Mesenchymal stem cell (in vitro differentiated cells and primary cell): ENCODE measurements around the gene SLC5A6.

Experiments used
- DNase-seq: peaks from one replicate; pipeline ENCODE4 v3.0.0-alpha.2; 2013
- H2AFZ ChIP-seq: one replicate; pipeline ENCODE4 v1.6.1; 2013; ENCODE audit warnings: low read depth, mild to moderate bottlenecking, control low read depth, inconsistent platforms, low read length, moderate library complexity
- H2AK5ac ChIP-seq: 2 replicates; pipeline ENCODE4 v1.6.1; 2013; ENCODE audit warnings: low read length, moderate library complexity, mild to moderate bottlenecking, inconsistent platforms; ENCODE audit not compliant: severe bottlenecking
- H2BK120ac ChIP-seq: one replicate; pipeline ENCODE4 v1.6.1; 2013; ENCODE audit warnings: low read depth, mild to moderate bottlenecking, inconsistent platforms, low read length, moderate library complexity
- H2BK12ac ChIP-seq, 2 experiments: one replicate each; pipeline ENCODE4 v1.6.1; 2013; ENCODE audit warnings: inconsistent platforms in 2 of 2, low read length in 2 of 2, mild to moderate bottlenecking in 2 of 2, moderate library complexity in 2 of 2, control low read depth in 1 of 2
- H2BK15ac ChIP-seq: one replicate; pipeline ENCODE4 v1.6.1; 2013; ENCODE audit warnings: mild to moderate bottlenecking, low read depth, inconsistent platforms; ENCODE audit not compliant: poor library complexity, severe bottlenecking
- H2BK5ac ChIP-seq: 2 replicates; pipeline ENCODE4 v1.6.1; 2013; ENCODE audit warnings: low read depth, mild to moderate bottlenecking, low read length, control low read depth, inconsistent platforms; ENCODE audit not compliant: poor library complexity, severe bottlenecking
- H3K14ac ChIP-seq, 2 experiments: one replicate each; pipeline ENCODE4 v1.6.1; 2013; ENCODE audit warnings: inconsistent platforms in 2 of 2, low read length in 2 of 2, control low read depth in 1 of 2, mild to moderate bottlenecking in 1 of 2, moderate library complexity in 1 of 2
- H3K18ac ChIP-seq, 2 experiments: one replicate each; pipeline ENCODE4 v1.6.1; 2013; ENCODE audit warnings: inconsistent platforms in 2 of 2, low read length in 2 of 2, control low read depth in 1 of 2, low read depth in 1 of 2, mild to moderate bottlenecking in 1 of 2
- H3K23ac ChIP-seq, 2 experiments: one replicate each; pipeline ENCODE4 v1.6.1; 2013; ENCODE audit warnings: inconsistent platforms in 2 of 2, low read length in 2 of 2, mild to moderate bottlenecking in 2 of 2, moderate library complexity in 2 of 2, control low read depth in 1 of 2
- H3K27ac ChIP-seq: 2 replicates; pipeline ENCODE4 v1.5.1; 2013; ENCODE audit warnings: mild to moderate bottlenecking, moderate library complexity, low read length, control low read depth, inconsistent platforms; ENCODE audit not compliant: poor library complexity, severe bottlenecking
- H3K27me3 ChIP-seq, 2 experiments: 2 replicates each; pipeline versions ENCODE4 v1.6.1 to v1.7.0; 2013; ENCODE audit warnings: low read length in 2 of 2, mild to moderate bottlenecking in 2 of 2, moderate library complexity in 2 of 2, control low read depth in 1 of 2, inconsistent platforms in 1 of 2; ENCODE audit not compliant: control insufficient read depth in 1 of 2, insufficient read depth in 1 of 2
- H3K36me3 ChIP-seq, 2 experiments: 2 replicates each; pipeline versions ENCODE4 v1.6.1 to v1.7.0; 2013; ENCODE audit warnings: low read length in 2 of 2, control low read depth in 1 of 2, inconsistent platforms in 1 of 2, low read depth in 1 of 2, mild to moderate bottlenecking in 1 of 2; ENCODE audit not compliant: insufficient read depth in 2 of 2, control insufficient read depth in 1 of 2
- H3K4ac ChIP-seq, 2 experiments: one replicate each; pipeline ENCODE4 v1.6.1; 2013; ENCODE audit warnings: inconsistent platforms in 2 of 2, low read length in 2 of 2, mild to moderate bottlenecking in 2 of 2, moderate library complexity in 2 of 2, control low read depth in 1 of 2, low read depth in 1 of 2
- H3K4me1 ChIP-seq: 2 replicates; pipeline ENCODE4 v1.6.1; 2013; ENCODE audit warnings: low read depth, low read length, control low read depth; ENCODE audit not compliant: control insufficient read depth, insufficient read depth
- H3K4me2 ChIP-seq: 2 replicates; pipeline ENCODE4 v1.6.1; 2013; ENCODE audit warnings: low read length, mild to moderate bottlenecking, inconsistent platforms; ENCODE audit not compliant: poor library complexity, severe bottlenecking
- H3K4me3 ChIP-seq, 2 experiments: 2 replicates each; pipeline versions ENCODE4 v1.5.1 to v1.7.0; 2013; ENCODE audit warnings: low read length in 2 of 2, mild to moderate bottlenecking in 2 of 2, control low read depth in 1 of 2, low read depth in 1 of 2; ENCODE audit not compliant: insufficient read depth in 1 of 2
- H3K79me1 ChIP-seq: replicated peaks from 2 replicates; pipeline ENCODE4 v1.6.1; 2013; ENCODE audit warnings: mild to moderate bottlenecking, control low read depth, low read length, inconsistent platforms; ENCODE audit not compliant: poor library complexity, severe bottlenecking
- H3K9ac ChIP-seq: 2 replicates; pipeline ENCODE4 v1.7.0; 2013; ENCODE audit warnings: mild to moderate bottlenecking, low read length, moderate library complexity
- H3K9me3 ChIP-seq: 2 replicates; pipeline ENCODE4 v1.7.0; 2013; ENCODE audit warnings: mild to moderate bottlenecking, low read length; ENCODE audit not compliant: control insufficient read depth
- H4K8ac ChIP-seq: one replicate; pipeline ENCODE4 v1.6.1; 2013; ENCODE audit warnings: inconsistent platforms, mild to moderate bottlenecking, low read length, moderate library complexity
- H4K91ac ChIP-seq: one replicate; pipeline ENCODE4 v1.6.1; 2013; ENCODE audit warnings: mild to moderate bottlenecking, low read length, inconsistent platforms
- WGBS: methylation state at CpG from one replicate; pipeline ENCODE4 v1.1.7; 2013; ENCODE audit warnings: mixed read lengths; 5-methylcytosine and 5-hydroxymethylcytosine counted together

Gene SLC5A6

GRCh38 chr2:27236136-27236535 is 24.1 kb upstream of the SLC5A6 start:
- H3K79me1 ChIP-seq, result peaks cover 37% of the 10 kb centered on the region
- H3K4me2 ChIP-seq, result no peak overlapping the region
- H2AK5ac ChIP-seq, result no peak overlapping the region
- H3K27me3 ChIP-seq, result no peaks in the 10 kb centered on the region
- H3K9ac ChIP-seq, result no peak overlapping the region
- WGBS, result 97% methylated on average over 12 of the region's 12 CpGs
- no peak overlapping the region for H3K18ac ChIP-seq
- no peak overlapping the region for H3K14ac ChIP-seq
- no peaks in the 10 kb centered on the region for H3K9me3 ChIP-seq
- peaks cover 95 to 97% of the 10 kb centered on the region in 2 experiments for H3K36me3 ChIP-seq
- H3K4me3 ChIP-seq, result no peak overlapping the region
- H3K27ac ChIP-seq, result no peak overlapping the region
- no peak overlapping the region for H2BK12ac ChIP-seq
- no peak for DNase-seq
- H4K91ac ChIP-seq, result no peak overlapping the region
- no peak overlapping the region for H3K23ac ChIP-seq
- H3K4ac ChIP-seq, result no peak overlapping the region
- H3K4me1 ChIP-seq, result no peaks in the 10 kb centered on the region
- no peak overlapping the region for H2BK15ac ChIP-seq
- no peak overlapping the region for H2AFZ ChIP-seq
- H2BK120ac ChIP-seq, result no peak overlapping the region
- no peak overlapping the region for H4K8ac ChIP-seq
- H2BK5ac ChIP-seq, result no peak overlapping the region

DNA sequence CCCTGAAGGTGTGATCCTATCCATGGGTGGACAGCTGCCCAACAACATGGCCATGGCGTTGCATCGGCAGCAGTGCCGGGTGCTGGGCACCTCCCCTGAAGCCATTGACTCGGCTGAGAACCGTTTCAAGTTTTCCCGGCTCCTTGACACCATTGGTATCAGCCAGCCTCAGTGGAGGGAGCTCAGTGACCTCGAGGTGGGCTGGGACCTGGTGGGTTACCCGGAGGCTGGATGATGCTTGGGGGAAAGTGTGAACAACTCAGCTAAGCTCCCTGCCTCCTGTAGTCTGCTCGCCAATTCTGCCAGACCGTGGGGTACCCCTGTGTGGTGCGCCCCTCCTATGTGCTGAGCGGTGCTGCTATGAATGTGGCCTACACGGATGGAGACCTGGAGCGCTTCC is 21.3 kb upstream of the SLC5A6 start:
- no peak overlapping the region for H3K14ac ChIP-seq
- no peak overlapping the region for H2BK15ac ChIP-seq
- no peak for DNase-seq
- H2AK5ac ChIP-seq, result no peak overlapping the region
- H3K27me3 ChIP-seq, result no peaks in the 10 kb centered on the region
- peaks cover 83 to 93% of the 10 kb centered on the region in 2 experiments for H3K36me3 ChIP-seq
- H2BK120ac ChIP-seq, result no peak overlapping the region
- H3K27ac ChIP-seq, result no peak overlapping the region
- no peak overlapping the region for H3K23ac ChIP-seq
- H3K18ac ChIP-seq, result no peak overlapping the region
- H3K9ac ChIP-seq, result no peak overlapping the region
- no peaks in the 10 kb centered on the region for H3K9me3 ChIP-seq
- H2BK5ac ChIP-seq, result no peak overlapping the region
- H3K4me3 ChIP-seq, result peak overlapping the region in 1 of 2 experiments; percentile 21
- no peaks in the 10 kb centered on the region for H3K4me1 ChIP-seq
- WGBS, result 93% methylated on average over 14 of the region's 14 CpGs
- H2AFZ ChIP-seq, result no peak overlapping the region
- no peak overlapping the region for H4K91ac ChIP-seq
- H3K4ac ChIP-seq, result no peak overlapping the region
- no peak overlapping the region for H3K4me2 ChIP-seq
- H2BK12ac ChIP-seq, result no peak overlapping the region
- H3K79me1 ChIP-seq, result peaks cover 38% of the 10 kb centered on the region
- no peak overlapping the region for H4K8ac ChIP-seq

DNA sequence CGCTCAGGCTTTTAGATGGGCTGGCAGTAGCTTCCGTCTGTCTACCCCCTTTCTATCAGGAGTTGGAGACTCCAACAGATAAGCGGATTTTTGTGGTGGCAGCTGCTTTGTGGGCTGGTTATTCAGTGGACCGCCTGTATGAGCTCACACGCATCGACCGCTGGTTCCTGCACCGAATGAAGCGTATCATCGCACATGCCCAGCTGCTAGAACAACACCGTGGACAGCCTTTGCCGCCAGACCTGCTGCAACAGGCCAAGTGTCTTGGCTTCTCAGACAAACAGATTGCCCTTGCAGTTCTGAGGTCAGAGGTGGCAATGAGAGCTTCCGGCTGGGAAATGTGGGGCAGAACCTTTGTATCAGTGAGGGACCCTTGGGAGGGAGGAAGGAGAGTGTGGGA is 19.9 kb upstream of the SLC5A6 start:
- no peak for DNase-seq

GRCh38 chr2:27227501-27227900 is 15.4 kb upstream of the SLC5A6 start:
- Histone ChIP-seq H3K4ac (no peak overlapping the region), H3K36me3 (peaks cover 71 to 95% of the 10 kb centered on the region in 2 experiments), H3K4me3 (no peak overlapping the region), H2AK5ac (no peak overlapping the region), H3K18ac (no peak overlapping the region), H3K9me3 (no peaks in the 10 kb centered on the region), H3K14ac (no peak overlapping the region), H3K4me2 (no peak overlapping the region), H4K91ac (no peak overlapping the region), H2BK120ac (no peak overlapping the region), H4K8ac (no peak overlapping the region), H3K27me3 (no peaks in the 10 kb centered on the region), H2BK12ac (no peak overlapping the region), H3K23ac (no peak overlapping the region), H3K9ac (no peak overlapping the region), H3K4me1 (peaks cover 2% of the 10 kb centered on the region), H3K79me1 (peaks cover 51% of the 10 kb centered on the region), H2BK15ac (no peak overlapping the region), H2BK5ac (no peak overlapping the region), H2AFZ (no peak overlapping the region), H3K27ac (no peak overlapping the region)
- no peak for DNase-seq
- 100% methylated on average over 2 of the region's 2 CpGs for WGBS

More for the DNA sequence above, 19.9 kb upstream of the SLC5A6 start:
- no peak overlapping the region for H2BK15ac ChIP-seq
- no peak overlapping the region for H3K4ac ChIP-seq
- no peak overlapping the region for H4K8ac ChIP-seq
- H3K36me3 ChIP-seq, result peaks cover 70 to 94% of the 10 kb centered on the region in 2 experiments
- H3K4me3 ChIP-seq, result no peak overlapping the region
- no peak overlapping the region for H2AK5ac ChIP-seq
- H4K91ac ChIP-seq, result no peak overlapping the region
- H2BK120ac ChIP-seq, result no peak overlapping the region
- no peak overlapping the region for H3K18ac ChIP-seq
- H3K4me2 ChIP-seq, result no peak overlapping the region
- H2BK5ac ChIP-seq, result no peak overlapping the region
- no peak overlapping the region for H3K27ac ChIP-seq
- no peaks in the 10 kb centered on the region for H3K4me1 ChIP-seq
- WGBS, result 96% methylated on average over 13 of the region's 13 CpGs
- no peak overlapping the region for H2AFZ ChIP-seq
- no peaks in the 10 kb centered on the region for H3K9me3 ChIP-seq
- H2BK12ac ChIP-seq, result no peak overlapping the region
- H3K79me1 ChIP-seq, result peaks cover 33% of the 10 kb centered on the region
- no peak overlapping the region for H3K14ac ChIP-seq
- no peak overlapping the region for H3K23ac ChIP-seq
- no peak overlapping the region for H3K9ac ChIP-seq
- H3K27me3 ChIP-seq, result no peaks in the 10 kb centered on the region
